GM12878 (cell line): ENCODE measurements around the gene CDC42BPB.

ENCODE experiments used
- CTCF ChIP-seq, 3 experiments: IDR thresholded peaks in 2 of 3; conservative IDR thresholded peaks in 1 of 3; 2 replicates each; pipeline ENCODE4 v1.5.1; 2011; ENCODE audit warnings: low read depth in 3 of 3, low read length in 3 of 3, mild to moderate bottlenecking in 3 of 3, control low read depth in 2 of 3, moderate library complexity in 2 of 3, inconsistent platforms in 1 of 3, mixed read lengths in 1 of 3; ENCODE audit not compliant: control insufficient read depth in 2 of 3, insufficient read depth in 1 of 3; ENCODE audit errors: extremely low read depth in 1 of 3
- E2F8 ChIP-seq: fragments of 450-650 bp; IDR thresholded peaks from 2 replicates; pipeline ENCODE4 v1.6.1; 2018; ENCODE audit warnings: mild to moderate bottlenecking, low read depth, moderate library complexity; ENCODE audit not compliant: partially characterized antibody
- EGR1 ChIP-seq, 2 experiments: IDR thresholded peaks; 1 replicate in 1 of 2; 2 replicates in 1 of 2; pipeline ENCODE4 v1.6.1; 2011 to 2012; ENCODE audit warnings: low read depth in 2 of 2, low read length in 2 of 2, borderline replicate concordance in 1 of 2, mild to moderate bottlenecking in 1 of 2, moderate library complexity in 1 of 2
- ELK1 ChIP-seq: IDR thresholded peaks from 2 replicates; pipeline ENCODE4 v1.6.1; 2012; ENCODE audit warnings: low read depth, low read length, improper control_type of control experiment
- EP300 ChIP-seq, 2 experiments: fragments of 150-350 bp in 1 of 2; IDR thresholded peaks; 2 replicates each; pipeline ENCODE4 v1.6.1; 2011 to 2012; ENCODE audit warnings: low read depth in 2 of 2, low read length in 2 of 2, borderline replicate concordance in 1 of 2, improper control_type of control experiment in 1 of 2, inconsistent platforms in 1 of 2; ENCODE audit not compliant: control insufficient read depth in 1 of 2
- HDGF ChIP-seq: fragments of 450-650 bp; IDR thresholded peaks from 2 replicates; pipeline ENCODE4 v1.6.1; 2016; ENCODE audit warnings: antibody characterized with exemption
- IKZF1 ChIP-seq: fragments of 450-650 bp; conservative IDR thresholded peaks from 2 replicates; pipeline ENCODE4 v1.6.1; 2017; ENCODE audit warnings: antibody characterized with exemption, mild to moderate bottlenecking
- MAX ChIP-seq: IDR thresholded peaks from 2 replicates; pipeline ENCODE4 v1.6.1; 2012; ENCODE audit warnings: low read depth, low read length, improper control_type of control experiment
- RAD51 ChIP-seq: fragments of 450-650 bp; IDR thresholded peaks from 2 replicates; pipeline ENCODE4 v1.6.1; 2016; ENCODE audit warnings: moderate library complexity, mild to moderate bottlenecking, inconsistent platforms
- ZNF24 ChIP-seq: fragments of 450-650 bp; IDR thresholded peaks from 2 replicates; pipeline ENCODE4 v1.6.1; 2017; ENCODE audit warnings: antibody characterized with exemption, mild to moderate bottlenecking
- ZNF274 ChIP-seq: IDR thresholded peaks from one replicate; pipeline ENCODE4 v1.8.0; 2011; ENCODE audit not compliant: insufficient read length, insufficient read depth
- ZSCAN29 ChIP-seq: fragments of 450-650 bp; IDR thresholded peaks from 2 replicates; pipeline ENCODE4 v1.6.1; 2017; ENCODE audit warnings: mild to moderate bottlenecking, moderate library complexity

- TF ChIP-seq CTCF (IDR thresholded peaks at IDR 0.05 in 2 of 3, conservative IDR thresholded peaks at IDR 0.05 in 1 of 3; ENCODE audit: control insufficient read depth in 2 of 3, extremely low read depth in 1 of 3, insufficient read depth in 1 of 3, low read depth in 3 of 3, low read length in 3 of 3) = no peak
- no peak for TF ChIP-seq EP300 (IDR thresholded peaks at IDR 0.05; ENCODE audit: borderline replicate concordance in 1 of 2, control insufficient read depth in 1 of 2, low read depth in 2 of 2, low read length in 2 of 2)
- TF ChIP-seq IKZF1 = no peak
- TF ChIP-seq E2F8 = no peak
- no peak for TF ChIP-seq ZNF24
- no peak for TF ChIP-seq HDGF
- no peak for TF ChIP-seq EGR1 (IDR thresholded peaks at IDR 0.05; ENCODE audit: borderline replicate concordance in 1 of 2, low read depth in 2 of 2, low read length in 2 of 2)
- TF ChIP-seq ZNF274 = no peak
- no peak for TF ChIP-seq ZSCAN29
- TF ChIP-seq MAX = no peak
- TF ChIP-seq ELK1 = no peak
- TF ChIP-seq RAD51 = no peak
Observed at GRCh38 chr14:102909911-102910310, 147.4 kb downstream of the CDC42BPB start.
